Muscle layer of duodenum (tissue), 2 donors: Measurements from ENCODE around the gene SPHK2.
"Not testable (repeated sequence)": the region's sequence is repeated elsewhere in the genome, so short reads cannot be mapped to it uniquely, and the experiment has no call there.

Experiments used
- H3K27ac ChIP-seq: one replicate; pipeline ENCODE4 v1.7.0; 2013; ENCODE audit warnings: mild to moderate bottlenecking, low read length
- H3K27me3 ChIP-seq: one replicate; pipeline ENCODE4 v1.7.0; 2013; ENCODE audit warnings: low read depth, mild to moderate bottlenecking, control low read depth, low read length
- H3K36me3 ChIP-seq, 2 donors: one replicate each; pipeline ENCODE4 v1.7.0; 2013; ENCODE audit warnings: low read length in 2 of 2, control low read depth in 1 of 2, mild to moderate bottlenecking in 1 of 2; ENCODE audit not compliant: insufficient read depth in 2 of 2, control insufficient read depth in 1 of 2
- H3K4me1 ChIP-seq, 2 donors: one replicate each; pipeline ENCODE4 v1.7.0; 2013; ENCODE audit warnings: low read length in 2 of 2, mild to moderate bottlenecking in 2 of 2, control low read depth in 1 of 2, moderate library complexity in 1 of 2; ENCODE audit not compliant: insufficient read depth in 2 of 2, control insufficient read depth in 1 of 2
- H3K4me3 ChIP-seq, 2 donors: one replicate each; pipeline ENCODE4 v1.7.0; 2013; ENCODE audit warnings: low read length in 2 of 2, low read depth in 1 of 2, mild to moderate bottlenecking in 1 of 2
- H3K9me3 ChIP-seq, 2 donors: one replicate each; pipeline ENCODE4 v1.7.0; 2013; ENCODE audit warnings: low read length in 2 of 2, control low read depth in 1 of 2, mild to moderate bottlenecking in 1 of 2; ENCODE audit not compliant: control insufficient read depth in 1 of 2
- donor health status: healthy.

SPHK2 gene, protein sequence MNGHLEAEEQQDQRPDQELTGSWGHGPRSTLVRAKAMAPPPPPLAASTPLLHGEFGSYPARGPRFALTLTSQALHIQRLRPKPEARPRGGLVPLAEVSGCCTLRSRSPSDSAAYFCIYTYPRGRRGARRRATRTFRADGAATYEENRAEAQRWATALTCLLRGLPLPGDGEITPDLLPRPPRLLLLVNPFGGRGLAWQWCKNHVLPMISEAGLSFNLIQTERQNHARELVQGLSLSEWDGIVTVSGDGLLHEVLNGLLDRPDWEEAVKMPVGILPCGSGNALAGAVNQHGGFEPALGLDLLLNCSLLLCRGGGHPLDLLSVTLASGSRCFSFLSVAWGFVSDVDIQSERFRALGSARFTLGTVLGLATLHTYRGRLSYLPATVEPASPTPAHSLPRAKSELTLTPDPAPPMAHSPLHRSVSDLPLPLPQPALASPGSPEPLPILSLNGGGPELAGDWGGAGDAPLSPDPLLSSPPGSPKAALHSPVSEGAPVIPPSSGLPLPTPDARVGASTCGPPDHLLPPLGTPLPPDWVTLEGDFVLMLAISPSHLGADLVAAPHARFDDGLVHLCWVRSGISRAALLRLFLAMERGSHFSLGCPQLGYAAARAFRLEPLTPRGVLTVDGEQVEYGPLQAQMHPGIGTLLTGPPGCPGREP

DNA sequence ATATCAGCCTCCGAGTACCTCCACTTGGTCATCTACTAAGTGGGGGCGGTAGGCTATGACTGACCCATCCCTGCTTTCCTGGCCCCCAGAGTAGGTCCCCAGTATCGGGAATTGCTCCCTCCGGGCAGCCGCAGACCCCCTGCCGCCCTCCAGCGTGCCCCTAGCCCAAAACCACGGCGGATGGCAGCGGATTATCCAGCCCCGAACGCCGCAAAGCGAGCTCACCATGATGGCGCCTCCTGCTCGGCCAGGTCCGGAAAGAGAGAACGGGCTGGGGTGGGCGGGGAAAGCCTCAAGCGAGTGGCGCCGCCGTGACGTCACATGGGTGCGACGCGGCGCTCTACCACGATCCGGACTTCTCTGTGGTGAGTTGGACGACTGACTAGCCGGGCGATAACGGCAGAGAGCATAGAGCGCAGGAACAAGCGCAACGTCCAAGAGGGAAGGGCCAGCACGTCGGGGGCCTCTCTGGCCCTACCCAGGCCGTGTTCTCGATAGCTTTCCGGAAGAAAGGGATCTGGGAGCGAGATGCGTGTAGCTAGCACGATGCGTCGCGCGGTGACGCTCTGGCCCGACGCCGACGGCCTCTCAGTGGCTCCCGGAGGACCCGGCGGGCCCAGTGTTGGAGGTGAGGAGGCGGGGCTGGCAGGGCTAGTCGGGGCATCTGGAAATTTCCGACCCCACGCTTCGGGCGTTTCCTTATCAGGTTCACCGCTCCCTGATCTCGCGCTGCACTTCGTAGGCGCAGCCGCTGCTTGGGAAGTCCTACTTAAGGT, at the start of gene SPHK2, which contains the start of gene RPL18:
Gene SPHK2, plus strand, starts transcription at position 591 of the 776 bp plus-strand sequence. CDS start 1,009 bp downstream, outside the sequence.
Gene RPL18, minus strand, starts transcription at position 263 of the 776 bp plus-strand sequence. Its CDS starts 35 bp downstream, at position 228.
- Histone ChIP-seq H3K36me3 (peaks cover 16 to 31% of the 10 kb centered on the region in 2 donors), H3K27me3 (no peaks in the 10 kb centered on the region), H3K4me1 (peaks cover 19 to 44% of the 10 kb centered on the region in 2 donors), H3K9me3 (no peaks in the 10 kb centered on the region), H3K4me3 (peak within 1 kb of the TSS; percentile 93 to 97), H3K27ac (peak within 1 kb of the TSS; percentile 97)

DNA sequence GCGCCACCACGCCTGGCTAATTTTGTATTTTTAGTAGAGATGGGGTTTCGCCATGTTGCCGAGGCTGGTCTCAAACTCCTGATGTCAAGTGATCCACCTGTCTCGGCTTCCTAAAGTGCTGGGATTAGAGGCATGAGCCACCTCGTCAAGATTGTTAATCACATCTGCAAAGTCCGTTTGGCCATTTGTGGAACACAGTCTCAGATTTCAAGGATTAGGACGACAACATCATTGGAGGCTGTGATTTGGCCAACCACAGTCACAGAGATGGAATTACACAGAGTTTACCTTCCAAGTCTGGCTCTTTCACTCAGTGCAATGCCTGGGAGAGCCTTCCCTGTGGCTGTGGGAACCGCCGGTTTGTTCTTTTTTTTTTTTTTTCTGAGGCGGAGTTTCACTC, 49.5 kb upstream of the SPHK2 start:
- no peaks in the 10 kb centered on the region for H3K9me3 ChIP-seq
- H3K4me3 ChIP-seq, result no peak overlapping the region
- H3K36me3 ChIP-seq, result no peaks in the 10 kb centered on the region
- H3K27me3 ChIP-seq, result no peaks in the 10 kb centered on the region
- H3K27ac ChIP-seq, result no peak overlapping the region
- H3K4me1 ChIP-seq, result peaks cover 0 to 12% of the 10 kb centered on the region in 2 donors

DNA sequence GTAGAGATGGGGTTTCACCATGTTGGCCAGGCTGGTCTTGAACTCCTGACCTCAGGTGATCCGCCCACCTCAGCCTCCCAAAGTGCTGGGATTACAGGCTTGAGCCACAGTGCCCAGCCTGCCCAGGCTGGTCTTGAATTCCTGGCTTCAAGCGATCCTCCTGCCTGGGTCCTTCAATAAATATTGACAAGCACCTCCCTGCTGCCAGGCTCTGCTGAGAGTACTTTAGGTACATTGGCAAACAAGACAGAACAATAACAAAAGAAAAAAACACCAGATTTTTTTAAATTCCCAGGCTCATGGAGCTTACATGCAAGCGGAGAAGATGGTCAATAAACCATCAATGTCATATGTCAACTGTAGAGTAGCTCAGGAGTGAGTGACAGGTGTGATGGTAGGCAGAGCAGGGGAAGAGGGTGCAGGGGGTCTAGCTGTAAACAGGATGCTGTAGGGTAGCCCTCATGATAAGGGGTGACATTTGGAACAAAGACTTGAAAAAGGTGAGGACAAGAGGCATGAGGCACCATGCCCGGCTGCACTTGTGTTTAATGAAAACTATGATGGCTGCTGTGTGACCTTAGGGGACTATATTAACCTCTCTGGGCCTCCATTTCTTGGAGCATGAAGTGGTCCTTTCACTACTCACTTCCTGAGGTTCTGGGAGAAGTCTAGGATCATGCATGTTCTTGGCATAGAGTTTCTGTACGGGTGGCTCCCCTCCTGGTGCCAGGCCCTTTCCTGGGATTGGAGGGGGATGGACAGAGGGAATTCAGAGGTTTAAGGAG, 47.7 kb upstream of the SPHK2 start:
- Histone ChIP-seq H3K4me1 (peaks cover 0 to 12% of the 10 kb centered on the region in 2 donors), H3K27me3 (no peaks in the 10 kb centered on the region), H3K27ac (no peak overlapping the region), H3K36me3 (no peaks in the 10 kb centered on the region), H3K4me3 (no peak overlapping the region), H3K9me3 (no peaks in the 10 kb centered on the region)

DNA sequence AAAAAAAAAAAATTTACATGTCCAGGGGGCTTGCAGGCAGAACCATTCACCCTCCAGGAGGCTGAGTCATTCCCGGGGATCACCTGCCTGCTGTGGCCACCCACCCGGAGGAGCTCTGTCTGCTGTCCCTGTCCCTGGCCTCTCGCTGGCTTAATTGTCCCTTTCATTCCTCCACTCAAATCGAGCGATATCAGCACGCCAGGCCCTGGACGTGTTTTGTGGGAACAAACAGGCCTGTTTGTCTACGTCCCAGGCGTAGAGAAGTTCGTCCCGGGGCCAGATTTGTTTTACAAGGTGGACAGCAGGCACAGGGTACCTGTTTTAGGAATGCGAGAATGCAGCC, 46.2 kb upstream of the SPHK2 start:
- H3K27ac ChIP-seq, result no peak overlapping the region
- H3K36me3 ChIP-seq, result no peaks in the 10 kb centered on the region
- no peaks in the 10 kb centered on the region for H3K27me3 ChIP-seq
- no peaks in the 10 kb centered on the region for H3K9me3 ChIP-seq
- H3K4me3 ChIP-seq, result no peak overlapping the region
- peaks cover 0 to 8% of the 10 kb centered on the region in 2 donors for H3K4me1 ChIP-seq

DNA sequence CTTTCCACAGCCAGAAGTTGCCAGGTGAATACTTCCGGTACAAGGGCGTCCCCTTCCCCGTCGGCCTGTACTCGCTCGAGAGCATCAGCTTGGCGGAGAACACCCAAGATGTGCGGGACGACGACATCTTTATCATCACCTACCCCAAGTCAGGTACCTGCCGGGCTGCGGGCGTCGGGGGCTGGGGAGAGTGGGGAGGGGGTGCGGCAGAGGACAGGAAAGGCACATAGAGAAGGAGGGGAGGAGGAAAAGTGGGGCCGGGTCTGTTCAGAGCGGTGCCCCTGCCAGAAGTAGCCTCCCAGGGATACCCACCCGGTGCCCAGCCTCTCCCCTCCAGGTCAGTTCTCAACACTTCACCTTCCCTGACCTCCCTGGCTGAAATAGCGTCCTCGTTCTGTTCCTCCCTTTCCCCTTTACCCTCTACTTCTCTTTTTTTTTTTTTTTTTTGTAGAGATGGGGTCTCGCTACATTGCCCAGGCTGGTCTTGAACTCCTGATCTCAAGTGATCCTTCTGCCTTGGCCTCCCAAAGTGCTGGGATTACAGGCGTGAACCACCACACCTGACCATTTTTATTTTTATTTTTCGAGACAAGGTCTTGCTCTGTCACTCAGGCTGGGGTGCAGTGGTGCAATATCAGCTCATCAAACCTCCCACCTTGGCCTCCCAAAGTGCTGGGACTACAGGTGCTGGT, 43.2 kb upstream of the SPHK2 start:
- Histone ChIP-seq H3K27ac (no peak overlapping the region), H3K4me1 (no peaks in the 10 kb centered on the region), H3K27me3 (no peaks in the 10 kb centered on the region), H3K9me3 (no peaks in the 10 kb centered on the region), H3K4me3 (no peak overlapping the region), H3K36me3 (no peaks in the 10 kb centered on the region)

DNA sequence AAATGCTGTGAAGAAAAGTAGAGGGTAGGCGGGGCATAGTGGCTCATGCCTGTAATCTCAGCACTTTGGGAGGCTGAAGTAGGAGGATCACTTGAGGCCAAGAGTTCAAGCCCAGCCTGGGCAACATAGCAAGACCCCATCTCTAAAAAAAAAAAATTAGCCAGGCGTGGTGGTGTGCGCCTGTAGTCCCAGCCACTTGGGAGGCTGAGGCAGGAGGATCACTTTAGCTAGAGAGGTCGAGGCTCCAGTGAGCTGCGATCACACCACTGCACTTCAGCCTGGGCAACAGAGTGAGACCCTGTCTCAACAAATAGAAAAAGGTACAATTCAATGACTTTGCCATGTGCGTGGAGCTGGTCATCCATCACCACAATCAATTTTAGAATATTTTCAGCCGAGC, 41.4 kb upstream of the SPHK2 start:
- H3K9me3 ChIP-seq, H3K27ac ChIP-seq, H3K4me3 ChIP-seq: not testable (repeated sequence)

DNA sequence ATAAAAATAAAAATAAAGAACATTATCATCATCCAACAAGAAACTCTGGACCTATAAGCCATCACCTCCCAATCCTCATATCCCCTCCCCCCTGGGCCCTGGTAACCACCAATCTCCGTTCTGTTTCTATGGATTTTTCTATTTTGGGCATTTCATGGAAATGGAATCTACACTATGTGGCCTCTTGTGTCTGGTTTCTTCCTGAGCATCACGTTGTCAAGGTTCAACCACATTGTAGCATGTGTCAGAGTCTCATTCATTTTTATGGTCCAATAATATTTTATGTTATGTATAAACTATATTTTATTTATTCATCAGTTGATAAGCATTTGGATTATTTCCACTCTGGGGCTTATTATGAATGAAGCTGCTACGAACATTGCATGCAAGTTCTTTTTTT, 40.4 kb upstream of the SPHK2 start:
- no peaks in the 10 kb centered on the region for H3K9me3 ChIP-seq
- no peaks in the 10 kb centered on the region for H3K4me1 ChIP-seq
- no peak overlapping the region for H3K4me3 ChIP-seq
- no peak overlapping the region for H3K27ac ChIP-seq
- no peaks in the 10 kb centered on the region for H3K36me3 ChIP-seq
- no peaks in the 10 kb centered on the region for H3K27me3 ChIP-seq

More for the DNA sequence above, 41.4 kb upstream of the SPHK2 start:
- H3K4me1 ChIP-seq, H3K27me3 ChIP-seq, H3K36me3 ChIP-seq: not testable (repeated sequence)

DNA sequence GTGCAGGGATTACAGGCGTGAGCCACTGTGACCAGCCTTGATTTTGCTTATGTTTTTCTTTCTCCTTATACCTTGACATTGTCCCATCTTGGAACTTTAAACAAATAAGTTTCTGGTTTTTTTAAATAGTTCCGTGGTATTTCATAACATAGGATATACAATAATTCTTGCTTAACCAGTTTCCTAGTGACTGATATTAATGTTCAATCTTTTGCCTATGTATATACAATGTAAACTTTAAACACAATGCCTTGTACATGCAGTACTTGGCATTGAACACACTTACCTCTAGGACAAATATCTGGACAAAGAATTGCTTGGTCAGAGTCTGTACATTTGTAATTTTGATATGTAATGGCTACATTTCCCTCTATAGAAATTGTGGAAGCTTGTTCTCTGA, 37.1 kb upstream of the SPHK2 start:
- H3K27me3 ChIP-seq, result no peaks in the 10 kb centered on the region
- H3K27ac ChIP-seq, result no peak overlapping the region
- H3K9me3 ChIP-seq, result no peaks in the 10 kb centered on the region

DNA sequence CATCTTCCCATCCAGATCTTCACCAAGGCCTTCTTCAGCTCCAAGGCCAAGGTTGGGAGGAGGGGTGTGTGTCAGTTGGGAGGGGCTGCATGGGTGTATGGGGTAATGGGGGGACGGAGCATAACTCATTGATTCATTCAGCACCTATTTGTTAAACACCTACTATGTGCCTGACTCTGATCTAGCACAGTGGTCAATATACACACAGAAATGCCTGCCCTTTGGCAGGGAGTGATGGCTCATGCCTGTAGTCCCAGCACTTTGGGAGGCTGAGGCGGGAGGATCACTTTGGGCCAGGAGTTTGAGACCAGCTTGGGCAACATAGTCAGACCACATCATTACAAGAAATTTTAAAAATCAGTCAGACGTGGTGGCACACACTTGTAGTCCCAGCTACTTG, 31.9 kb upstream of the SPHK2 start:
- no peaks in the 10 kb centered on the region for H3K9me3 ChIP-seq
- no peaks in the 10 kb centered on the region for H3K27me3 ChIP-seq
- no peaks in the 10 kb centered on the region for H3K36me3 ChIP-seq
- no peak overlapping the region for H3K4me3 ChIP-seq
- peaks cover 3 to 5% of the 10 kb centered on the region in 2 donors for H3K4me1 ChIP-seq
- no peak overlapping the region for H3K27ac ChIP-seq

More for the DNA sequence above, 37.1 kb upstream of the SPHK2 start:
- no peak overlapping the region for H3K4me3 ChIP-seq
- H3K4me1 ChIP-seq, result no peaks in the 10 kb centered on the region
- no peaks in the 10 kb centered on the region for H3K36me3 ChIP-seq

DNA sequence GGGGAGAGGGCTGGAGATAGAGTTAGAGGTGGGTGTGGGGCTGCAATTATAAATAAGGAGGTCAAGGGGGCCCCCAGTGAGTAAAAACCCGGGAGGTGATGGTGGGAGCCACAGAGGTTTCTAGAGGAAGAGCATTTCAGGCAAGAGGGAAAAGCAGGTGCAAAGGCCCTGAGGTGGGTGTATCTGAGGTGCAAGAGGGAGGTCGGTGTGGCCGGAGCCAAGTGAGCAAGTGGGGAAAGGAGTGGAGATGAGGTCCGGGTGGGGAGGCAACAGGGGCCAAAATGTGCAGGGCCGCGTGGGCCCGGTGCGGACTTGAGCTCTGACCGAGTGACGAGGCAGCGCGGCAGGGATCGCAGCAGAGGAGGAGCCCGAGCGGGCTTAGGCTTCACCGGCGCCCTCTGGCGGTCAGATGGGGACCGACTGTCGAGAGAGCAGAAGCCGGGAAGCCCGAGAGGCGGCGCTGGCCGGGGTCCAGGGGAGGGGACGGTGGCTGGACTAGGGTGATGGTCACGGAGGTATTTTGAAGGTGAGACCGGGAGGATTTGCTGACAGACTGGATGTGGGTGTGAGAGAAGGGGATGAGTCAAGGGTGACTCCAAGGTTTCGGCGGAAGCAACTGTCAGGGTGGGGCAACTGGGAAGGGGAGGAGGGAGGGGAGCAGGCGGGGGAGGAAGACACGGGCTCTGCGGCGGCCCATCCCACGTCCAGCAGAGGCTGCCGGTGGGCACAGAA, 30.5 kb upstream of the SPHK2 start:
- Histone ChIP-seq H3K4me1 (peaks cover 3 to 5% of the 10 kb centered on the region in 2 donors), H3K27ac (peak overlapping the region; percentile 16), H3K4me3 (peak overlapping the region; percentile 49 to 55), H3K27me3 (no peaks in the 10 kb centered on the region), H3K9me3 (no peaks in the 10 kb centered on the region), H3K36me3 (no peaks in the 10 kb centered on the region)
